ENCODE results near the gene ANKFY1.

Gene ANKFY1

DNA sequence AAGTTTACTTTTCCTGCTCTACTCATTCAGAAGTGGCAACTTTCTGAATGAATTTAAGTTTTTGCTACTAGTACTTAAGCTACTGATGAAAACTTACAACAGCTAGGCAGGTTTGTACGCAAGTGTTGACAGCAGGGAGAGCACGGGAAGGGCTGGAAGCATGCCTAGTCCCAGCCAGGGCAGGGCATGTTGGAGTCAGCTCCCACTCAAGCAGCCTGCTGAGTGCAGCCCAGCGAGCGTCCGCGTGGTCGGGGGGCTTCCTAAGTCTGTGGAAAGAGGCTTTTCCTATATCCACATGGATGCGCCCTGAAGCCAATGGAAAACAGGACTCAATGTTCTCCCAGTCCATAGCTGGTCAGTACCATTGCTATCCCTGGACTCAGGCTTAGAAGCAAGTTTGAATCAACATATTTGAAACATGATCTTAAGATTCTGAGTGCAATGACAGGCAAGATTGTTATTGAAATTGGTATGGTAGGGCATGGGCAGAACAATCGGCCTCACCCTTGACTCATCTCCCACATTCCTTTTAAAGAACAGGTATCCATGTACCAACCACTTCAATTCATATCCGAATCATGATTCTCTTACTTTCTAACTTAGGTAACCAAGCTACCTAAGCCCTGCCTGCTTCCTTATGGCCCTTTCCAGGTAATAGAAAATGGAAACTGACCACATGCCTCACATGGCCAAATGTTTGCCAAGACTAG, 98.3 kb downstream of the ANKFY1 start:
- TF ChIP-seq, protein P1, sequence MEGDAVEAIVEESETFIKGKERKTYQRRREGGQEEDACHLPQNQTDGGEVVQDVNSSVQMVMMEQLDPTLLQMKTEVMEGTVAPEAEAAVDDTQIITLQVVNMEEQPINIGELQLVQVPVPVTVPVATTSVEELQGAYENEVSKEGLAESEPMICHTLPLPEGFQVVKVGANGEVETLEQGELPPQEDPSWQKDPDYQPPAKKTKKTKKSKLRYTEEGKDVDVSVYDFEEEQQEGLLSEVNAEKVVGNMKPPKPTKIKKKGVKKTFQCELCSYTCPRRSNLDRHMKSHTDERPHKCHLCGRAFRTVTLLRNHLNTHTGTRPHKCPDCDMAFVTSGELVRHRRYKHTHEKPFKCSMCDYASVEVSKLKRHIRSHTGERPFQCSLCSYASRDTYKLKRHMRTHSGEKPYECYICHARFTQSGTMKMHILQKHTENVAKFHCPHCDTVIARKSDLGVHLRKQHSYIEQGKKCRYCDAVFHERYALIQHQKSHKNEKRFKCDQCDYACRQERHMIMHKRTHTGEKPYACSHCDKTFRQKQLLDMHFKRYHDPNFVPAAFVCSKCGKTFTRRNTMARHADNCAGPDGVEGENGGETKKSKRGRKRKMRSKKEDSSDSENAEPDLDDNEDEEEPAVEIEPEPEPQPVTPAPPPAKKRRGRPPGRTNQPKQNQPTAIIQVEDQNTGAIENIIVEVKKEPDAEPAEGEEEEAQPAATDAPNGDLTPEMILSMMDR (IDR thresholded peaks at IDR 0.05; ENCODE audit: low read depth, low read length), result no peak
- no peaks in the 10 kb centered on the region for H3K9me3 ChIP-seq (ENCODE audit: insufficient read depth, low read length)
- H3K36me3 ChIP-seq (replicated peaks; ENCODE audit: low read depth, low read length), result peaks cover 4% of the 10 kb centered on the region

DNA sequence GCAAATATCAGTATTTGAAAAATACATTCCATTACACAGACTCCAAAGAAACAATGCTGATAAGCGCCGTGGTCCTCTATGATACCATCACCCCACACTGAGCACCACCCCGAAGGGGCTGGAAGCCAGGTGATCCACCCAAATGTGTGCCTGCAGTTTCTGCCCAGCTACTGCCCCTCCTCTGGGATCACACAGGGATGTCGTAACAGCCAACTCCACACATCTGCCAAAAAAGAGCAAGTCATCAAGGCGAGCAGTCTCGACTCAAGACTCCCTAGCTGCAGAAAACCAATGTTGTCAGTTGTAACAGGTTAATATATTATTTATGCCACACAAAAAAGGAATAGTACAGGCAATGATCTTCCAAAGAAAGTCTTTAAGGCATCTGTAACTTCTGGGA, 99.8 kb downstream of the ANKFY1 start:
- peaks cover 16% of the 10 kb centered on the region for H3K4me1 ChIP-seq (ENCODE audit: low read length)
- H3K79me2 ChIP-seq (ENCODE audit: low read length), result no peaks in the 10 kb centered on the region
- no peak overlapping the region for H3K4me3 ChIP-seq (ENCODE audit: low read length)
- H3K27me3 ChIP-seq (ENCODE audit: low read depth, low read length), result no peaks in the 10 kb centered on the region
- peaks cover 4% of the 10 kb centered on the region for H3K36me3 ChIP-seq (replicated peaks; ENCODE audit: low read depth, low read length)
- H2AFZ ChIP-seq (ENCODE audit: low read depth, low read length), result no peak overlapping the region
- no peak overlapping the region for H3K9ac ChIP-seq (ENCODE audit: low read length)
- H3K9me3 ChIP-seq (ENCODE audit: insufficient read depth, low read length), result no peaks in the 10 kb centered on the region
- H3K27ac ChIP-seq (ENCODE audit: low read length), result no peak overlapping the region
- H4K20me1 ChIP-seq (ENCODE audit: insufficient read depth, low read length), result no peaks in the 10 kb centered on the region
- no peak overlapping the region for H3K4me2 ChIP-seq (ENCODE audit: low read length)
- TF ChIP-seq, protein P1 (IDR thresholded peaks at IDR 0.05; ENCODE audit: low read depth, low read length), result no peak
- no peak for TF ChIP-seq EZH2phosphoT487 (IDR thresholded peaks at IDR 0.05; ENCODE audit: low read depth)

More for the DNA sequence above, 98.3 kb downstream of the ANKFY1 start:
- H3K4me1 ChIP-seq (ENCODE audit: low read length), result peaks cover 16% of the 10 kb centered on the region
- no peaks in the 10 kb centered on the region for H4K20me1 ChIP-seq (ENCODE audit: insufficient read depth, low read length)
- no peak overlapping the region for H3K4me3 ChIP-seq (ENCODE audit: low read length)
- H3K9ac ChIP-seq (ENCODE audit: low read length), result no peak overlapping the region
- H3K27me3 ChIP-seq (ENCODE audit: low read depth, low read length), result no peaks in the 10 kb centered on the region
- no peak overlapping the region for H2AFZ ChIP-seq (ENCODE audit: low read depth, low read length)
- H3K27ac ChIP-seq (ENCODE audit: low read length), result no peak overlapping the region
- no peaks in the 10 kb centered on the region for H3K79me2 ChIP-seq (ENCODE audit: low read length)
- H3K4me2 ChIP-seq (ENCODE audit: low read length), result no peak overlapping the region

DNA sequence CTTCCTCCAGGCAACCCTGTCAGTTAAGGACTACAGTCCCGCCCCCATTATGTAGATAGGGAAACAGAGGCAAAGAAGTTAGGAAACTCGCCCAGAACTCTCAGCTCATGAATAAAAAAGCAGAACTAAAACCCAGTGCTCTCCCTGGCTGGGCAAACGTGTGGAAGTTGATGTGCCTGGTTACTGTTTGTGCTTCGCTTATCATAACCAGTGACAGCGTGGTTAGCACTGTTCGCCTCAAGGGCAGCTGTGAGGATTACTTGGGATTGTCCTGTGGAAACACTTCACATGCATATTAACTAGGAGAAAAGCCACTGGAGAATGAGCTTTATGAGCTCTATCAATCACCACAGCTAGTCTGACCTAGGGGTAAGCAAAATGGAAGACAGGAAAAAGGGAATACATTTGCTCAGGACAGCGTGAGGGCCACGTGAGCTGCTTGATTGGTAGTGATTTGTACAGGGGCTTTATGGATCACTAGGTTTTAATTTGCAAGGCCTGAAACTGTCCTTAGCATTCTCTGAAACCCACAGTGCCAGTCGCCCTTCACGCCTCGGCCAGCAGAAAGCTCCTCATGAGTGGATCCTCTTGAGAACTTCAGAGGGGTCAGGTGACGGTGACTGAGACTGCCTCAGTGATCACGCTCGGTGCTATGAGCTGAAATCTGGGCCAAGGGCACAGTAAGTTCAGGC, 100.9 kb downstream of the ANKFY1 start:
- H4K20me1 ChIP-seq (ENCODE audit: insufficient read depth, low read length), result no peaks in the 10 kb centered on the region
- H3K36me3 ChIP-seq (replicated peaks; ENCODE audit: low read depth, low read length), result peaks cover 4% of the 10 kb centered on the region
- no peak for TF ChIP-seq EZH2phosphoT487 (IDR thresholded peaks at IDR 0.05; ENCODE audit: low read depth)
- TF ChIP-seq, protein P1 (IDR thresholded peaks at IDR 0.05; ENCODE audit: low read depth, low read length), result no peak
- no peaks in the 10 kb centered on the region for H3K27me3 ChIP-seq (ENCODE audit: low read depth, low read length)
- H3K9ac ChIP-seq (ENCODE audit: low read length), result no peak overlapping the region
- peak overlapping the region; percentile 44 for H3K4me2 ChIP-seq (ENCODE audit: low read length)
- H3K79me2 ChIP-seq (ENCODE audit: low read length), result no peaks in the 10 kb centered on the region
- no peak overlapping the region for H2AFZ ChIP-seq (ENCODE audit: low read depth, low read length)
- no peak overlapping the region for H3K27ac ChIP-seq (ENCODE audit: low read length)
- H3K4me3 ChIP-seq (ENCODE audit: low read length), result no peak overlapping the region
- no peaks in the 10 kb centered on the region for H3K9me3 ChIP-seq (ENCODE audit: insufficient read depth, low read length)
- H3K4me1 ChIP-seq (ENCODE audit: low read length), result peaks cover 16% of the 10 kb centered on the region

DNA sequence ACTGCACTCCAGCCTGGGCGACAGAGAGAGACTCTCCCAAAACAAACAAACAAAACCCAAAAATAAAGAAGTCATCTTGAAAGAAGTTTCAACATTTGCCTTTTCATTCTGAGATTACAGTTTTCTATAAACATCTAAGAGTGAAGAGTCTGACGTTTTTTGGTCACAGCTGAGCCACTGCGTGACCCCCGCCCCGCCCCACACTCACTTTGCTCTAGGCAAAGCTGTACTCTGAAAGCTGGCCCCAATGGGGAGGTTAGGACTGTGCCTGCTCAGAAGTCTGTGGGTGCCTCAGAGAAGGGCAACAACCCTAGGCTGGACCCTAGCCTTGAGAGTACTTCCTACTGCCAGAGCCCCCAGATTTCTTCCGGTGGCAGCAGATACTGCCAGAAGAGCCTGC, 101.5 kb downstream of the ANKFY1 start:
- H2AFZ ChIP-seq (ENCODE audit: low read depth, low read length), result no peak overlapping the region
- H3K4me2 ChIP-seq (ENCODE audit: low read length), result peak overlapping the region; percentile 44
- no peak for TF ChIP-seq EZH2phosphoT487 (IDR thresholded peaks at IDR 0.05; ENCODE audit: low read depth)
- TF ChIP-seq, protein P1 (IDR thresholded peaks at IDR 0.05; ENCODE audit: low read depth, low read length), result no peak
- no peaks in the 10 kb centered on the region for H3K27me3 ChIP-seq (ENCODE audit: low read depth, low read length)
- peaks cover 16% of the 10 kb centered on the region for H3K4me1 ChIP-seq (ENCODE audit: low read length)
- H3K79me2 ChIP-seq (ENCODE audit: low read length), result no peaks in the 10 kb centered on the region
- H3K9ac ChIP-seq (ENCODE audit: low read length), result no peak overlapping the region
- H3K27ac ChIP-seq (ENCODE audit: low read length), result no peak overlapping the region
- no peaks in the 10 kb centered on the region for H3K9me3 ChIP-seq (ENCODE audit: insufficient read depth, low read length)
- H4K20me1 ChIP-seq (ENCODE audit: insufficient read depth, low read length), result no peaks in the 10 kb centered on the region
- no peak overlapping the region for H3K4me3 ChIP-seq (ENCODE audit: low read length)
- peaks cover 4% of the 10 kb centered on the region for H3K36me3 ChIP-seq (replicated peaks; ENCODE audit: low read depth, low read length)
